Measurements from ENCODE around the gene CEMP1.

GRCh38 chr16:2499890-2500429, 31.2 kb downstream of the CEMP1 start:
- TF ChIP-seq CTCF (conservative IDR thresholded peaks at IDR 0.05; ENCODE audit: low read depth, low read length), result no peak
- no peak for TF ChIP-seq EZH2 (IDR thresholded peaks at IDR 0.05; ENCODE audit: borderline replicate concordance, low read depth, low read length, poor library complexity, severe bottlenecking)
